ENCODE data around the gene HNF4A.
"Not testable (repeated sequence)": the region's sequence is repeated elsewhere in the genome, so short reads cannot be mapped to it uniquely, and the experiment has no call there.

HNF4A gene

DNA sequence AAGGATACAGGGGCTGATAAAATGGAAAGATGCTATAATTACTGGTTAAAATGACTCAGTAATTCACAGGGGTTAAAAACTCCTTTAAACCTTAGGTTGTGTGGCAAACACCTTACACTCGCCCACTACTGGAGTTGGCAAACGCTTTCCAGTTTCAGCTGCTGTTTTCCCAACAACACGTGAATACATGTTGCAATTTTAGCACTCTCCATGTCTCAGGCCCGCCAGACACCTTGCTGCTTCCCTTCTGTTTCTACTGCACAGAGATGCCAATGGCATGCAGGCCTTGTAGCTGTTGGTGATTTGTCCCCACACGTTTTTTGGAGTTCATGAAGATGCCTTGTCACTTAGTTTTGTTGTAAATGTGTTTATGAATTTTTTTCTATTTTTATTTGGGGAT is 114.8 kb downstream of the HNF4A start:
- TF ChIP-seq EZH2phosphoT487 (IDR thresholded peaks at IDR 0.05; ENCODE audit: low read depth): no peak
- TF ChIP-seq, protein P1, sequence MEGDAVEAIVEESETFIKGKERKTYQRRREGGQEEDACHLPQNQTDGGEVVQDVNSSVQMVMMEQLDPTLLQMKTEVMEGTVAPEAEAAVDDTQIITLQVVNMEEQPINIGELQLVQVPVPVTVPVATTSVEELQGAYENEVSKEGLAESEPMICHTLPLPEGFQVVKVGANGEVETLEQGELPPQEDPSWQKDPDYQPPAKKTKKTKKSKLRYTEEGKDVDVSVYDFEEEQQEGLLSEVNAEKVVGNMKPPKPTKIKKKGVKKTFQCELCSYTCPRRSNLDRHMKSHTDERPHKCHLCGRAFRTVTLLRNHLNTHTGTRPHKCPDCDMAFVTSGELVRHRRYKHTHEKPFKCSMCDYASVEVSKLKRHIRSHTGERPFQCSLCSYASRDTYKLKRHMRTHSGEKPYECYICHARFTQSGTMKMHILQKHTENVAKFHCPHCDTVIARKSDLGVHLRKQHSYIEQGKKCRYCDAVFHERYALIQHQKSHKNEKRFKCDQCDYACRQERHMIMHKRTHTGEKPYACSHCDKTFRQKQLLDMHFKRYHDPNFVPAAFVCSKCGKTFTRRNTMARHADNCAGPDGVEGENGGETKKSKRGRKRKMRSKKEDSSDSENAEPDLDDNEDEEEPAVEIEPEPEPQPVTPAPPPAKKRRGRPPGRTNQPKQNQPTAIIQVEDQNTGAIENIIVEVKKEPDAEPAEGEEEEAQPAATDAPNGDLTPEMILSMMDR (IDR thresholded peaks at IDR 0.05; ENCODE audit: low read depth, low read length): no peak

DNA sequence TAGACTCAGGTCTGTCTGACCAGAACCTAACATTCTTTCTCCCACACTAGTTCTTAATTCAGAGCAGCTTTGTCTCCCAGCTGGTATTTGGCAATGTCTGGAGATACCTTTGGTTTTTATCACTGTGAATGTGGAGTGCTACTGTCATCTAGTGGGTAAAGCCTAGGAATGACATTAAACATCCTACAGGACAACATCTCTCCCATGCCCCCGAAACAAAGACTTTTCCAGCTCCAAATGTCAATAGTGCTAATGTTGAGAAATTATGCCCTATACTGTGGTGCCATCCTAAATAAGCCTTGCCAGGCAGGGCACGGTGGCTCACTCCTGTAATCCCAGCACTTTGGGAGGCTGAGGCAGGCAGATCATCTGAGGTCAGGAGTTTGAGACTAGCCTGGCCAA is 116.0 kb downstream of the HNF4A start:
- no peak overlapping the region for H2AFZ ChIP-seq (ENCODE audit: low read depth, low read length)
- TF ChIP-seq EZH2phosphoT487 (IDR thresholded peaks at IDR 0.05; ENCODE audit: low read depth): no peak
- TF ChIP-seq, protein P1 (IDR thresholded peaks at IDR 0.05; ENCODE audit: low read depth, low read length): peak; percentile 35
- no peak overlapping the region for H3K4me2 ChIP-seq (ENCODE audit: low read length)
- H3K27me3 ChIP-seq (ENCODE audit: low read depth, low read length): peaks cover 40% of the 10 kb centered on the region
- no peak overlapping the region for H3K4me3 ChIP-seq (ENCODE audit: low read length)
- H3K79me2 ChIP-seq (ENCODE audit: low read length): peaks cover 7% of the 10 kb centered on the region
- H4K20me1 ChIP-seq (ENCODE audit: insufficient read depth, low read length): no peaks in the 10 kb centered on the region
- H3K4me1 ChIP-seq (ENCODE audit: low read length): peaks cover 6% of the 10 kb centered on the region
- no peaks in the 10 kb centered on the region for H3K36me3 ChIP-seq (replicated peaks; ENCODE audit: low read depth, low read length)
- no peak overlapping the region for H3K27ac ChIP-seq (ENCODE audit: low read length)
- H3K9ac ChIP-seq (ENCODE audit: low read length): no peak overlapping the region
- no peaks in the 10 kb centered on the region for H3K9me3 ChIP-seq (ENCODE audit: insufficient read depth, low read length)

More for the DNA sequence above, 114.8 kb downstream of the HNF4A start:
- no peaks in the 10 kb centered on the region for H4K20me1 ChIP-seq (ENCODE audit: insufficient read depth, low read length)
- no peak overlapping the region for H3K4me3 ChIP-seq (ENCODE audit: low read length)
- H3K9ac ChIP-seq (ENCODE audit: low read length): no peak overlapping the region
- H3K27ac ChIP-seq (ENCODE audit: low read length): no peak overlapping the region
- H2AFZ ChIP-seq (ENCODE audit: low read depth, low read length): no peak overlapping the region
- no peaks in the 10 kb centered on the region for H3K9me3 ChIP-seq (ENCODE audit: insufficient read depth, low read length)
- H3K27me3 ChIP-seq (ENCODE audit: low read depth, low read length): peaks cover 40% of the 10 kb centered on the region
- H3K4me1 ChIP-seq (ENCODE audit: low read length): peaks cover 4% of the 10 kb centered on the region
- no peak overlapping the region for H3K4me2 ChIP-seq (ENCODE audit: low read length)
- no peaks in the 10 kb centered on the region for H3K36me3 ChIP-seq (replicated peaks; ENCODE audit: low read depth, low read length)
- H3K79me2 ChIP-seq (ENCODE audit: low read length): no peaks in the 10 kb centered on the region

DNA sequence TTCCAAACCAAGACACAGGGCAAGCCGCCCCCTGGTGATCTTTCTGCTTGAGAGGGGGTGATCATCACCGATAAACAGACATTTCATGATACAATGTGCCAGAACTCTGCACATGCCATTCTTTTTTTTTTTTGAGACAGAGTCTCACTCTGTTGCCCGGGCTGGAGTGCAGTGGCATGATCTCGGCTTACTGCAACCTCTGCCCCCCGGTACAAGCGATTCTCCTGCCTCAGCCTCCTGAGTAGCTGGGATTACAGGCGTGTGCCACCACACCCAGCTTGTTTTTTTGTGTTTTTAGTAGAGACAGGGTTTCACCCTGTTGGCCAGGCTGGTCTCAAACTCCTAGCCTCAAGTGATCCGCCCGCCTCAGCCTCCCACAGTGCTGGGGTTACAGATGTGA is 116.8 kb downstream of the HNF4A start:
- not testable (repeated sequence) for H3K27ac ChIP-seq (ENCODE audit: low read length); H3K9ac ChIP-seq (ENCODE audit: low read length); H3K4me2 ChIP-seq (ENCODE audit: low read length); H2AFZ ChIP-seq (ENCODE audit: low read depth, low read length); H4K20me1 ChIP-seq (ENCODE audit: insufficient read depth, low read length); H3K4me3 ChIP-seq (ENCODE audit: low read length); H3K9me3 ChIP-seq (ENCODE audit: insufficient read depth, low read length); H3K36me3 ChIP-seq (replicated peaks; ENCODE audit: low read depth, low read length)
- Histone ChIP-seq H3K4me1 (ENCODE audit: low read length) (peaks cover 11% of the 10 kb centered on the region), H3K27me3 (ENCODE audit: low read depth, low read length) (peaks cover 34% of the 10 kb centered on the region), H3K79me2 (ENCODE audit: low read length) (peaks cover 15% of the 10 kb centered on the region)

DNA sequence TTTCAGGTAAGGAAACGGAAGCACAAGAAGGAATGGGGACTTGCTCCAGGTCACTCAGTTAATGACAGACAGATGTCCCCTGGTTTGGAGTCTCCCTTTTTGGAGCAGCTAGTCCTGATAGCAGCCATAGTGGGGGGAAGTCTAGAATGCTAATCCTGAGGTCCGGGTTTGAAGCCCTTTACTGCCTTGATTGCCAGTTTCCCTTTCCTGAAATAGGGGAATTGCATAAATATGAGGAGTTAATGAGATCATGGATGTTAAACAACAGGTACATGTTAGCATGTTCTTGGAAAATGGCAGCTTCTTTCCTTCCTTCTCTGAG is 119.8 kb downstream of the HNF4A start:
- Histone ChIP-seq H3K4me1 (ENCODE audit: low read length) (peaks cover 11% of the 10 kb centered on the region), H3K36me3 (replicated peaks; ENCODE audit: low read depth, low read length) (no peaks in the 10 kb centered on the region), H3K27me3 (ENCODE audit: low read depth, low read length) (peaks cover 9% of the 10 kb centered on the region), H4K20me1 (ENCODE audit: insufficient read depth, low read length) (no peaks in the 10 kb centered on the region), H3K9me3 (ENCODE audit: insufficient read depth, low read length) (no peaks in the 10 kb centered on the region), H3K79me2 (ENCODE audit: low read length) (peaks cover 16% of the 10 kb centered on the region), H3K4me2 (ENCODE audit: low read length) (peak overlapping the region; percentile 86), H3K27ac (ENCODE audit: low read length) (no peak overlapping the region), H3K4me3 (ENCODE audit: low read length) (peak overlapping the region; percentile 89), H2AFZ (ENCODE audit: low read depth, low read length) (peak overlapping the region; percentile 81), H3K9ac (ENCODE audit: low read length) (peak overlapping the region; percentile 91)
- no peak for TF ChIP-seq EZH2phosphoT487 (IDR thresholded peaks at IDR 0.05; ENCODE audit: low read depth)
- TF ChIP-seq, protein P1 (IDR thresholded peaks at IDR 0.05; ENCODE audit: low read depth, low read length): no peak
